HG03280 (cell line): ENCODE results near the gene LRRC3.
"Not testable (repeated sequence)": the region's sequence is repeated elsewhere in the genome, so short reads cannot be mapped to it uniquely, and the experiment has no call there.

Experiments
- ATAC-seq: cut with Tn5 transposase; IDR thresholded peaks from one replicate; pipeline ENCODE4 v1.9.1; 2021; ENCODE audit warnings: mild to moderate bottlenecking, moderate library complexity; ENCODE audit not compliant: unreplicated experiment

Gene LRRC3

DNA sequence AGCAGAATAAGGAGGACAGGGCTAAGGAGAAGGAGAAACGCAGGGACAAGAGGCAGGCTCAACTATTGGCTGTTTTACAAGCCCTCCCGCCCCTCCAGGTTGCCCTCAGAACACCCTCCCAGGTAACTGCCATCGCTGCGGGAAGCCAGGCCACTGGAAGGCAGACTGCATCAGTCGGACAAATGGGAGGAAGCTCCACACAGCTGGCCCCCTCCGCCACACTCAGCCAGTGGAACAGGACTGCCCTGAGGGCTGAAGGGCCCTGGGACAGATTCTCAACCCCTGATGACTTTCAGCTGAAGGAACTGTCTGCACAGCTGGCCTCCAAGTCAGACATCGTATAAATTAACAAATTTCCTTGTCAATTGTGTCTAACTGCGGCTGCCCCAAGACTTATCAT, 21.8 kb downstream of the LRRC3 start:
- no peak for ATAC-seq

- no peak for ATAC-seq
Observed at GRCh38 chr21:44477712-44478111, 22.4 kb downstream of the LRRC3 start.

DNA sequence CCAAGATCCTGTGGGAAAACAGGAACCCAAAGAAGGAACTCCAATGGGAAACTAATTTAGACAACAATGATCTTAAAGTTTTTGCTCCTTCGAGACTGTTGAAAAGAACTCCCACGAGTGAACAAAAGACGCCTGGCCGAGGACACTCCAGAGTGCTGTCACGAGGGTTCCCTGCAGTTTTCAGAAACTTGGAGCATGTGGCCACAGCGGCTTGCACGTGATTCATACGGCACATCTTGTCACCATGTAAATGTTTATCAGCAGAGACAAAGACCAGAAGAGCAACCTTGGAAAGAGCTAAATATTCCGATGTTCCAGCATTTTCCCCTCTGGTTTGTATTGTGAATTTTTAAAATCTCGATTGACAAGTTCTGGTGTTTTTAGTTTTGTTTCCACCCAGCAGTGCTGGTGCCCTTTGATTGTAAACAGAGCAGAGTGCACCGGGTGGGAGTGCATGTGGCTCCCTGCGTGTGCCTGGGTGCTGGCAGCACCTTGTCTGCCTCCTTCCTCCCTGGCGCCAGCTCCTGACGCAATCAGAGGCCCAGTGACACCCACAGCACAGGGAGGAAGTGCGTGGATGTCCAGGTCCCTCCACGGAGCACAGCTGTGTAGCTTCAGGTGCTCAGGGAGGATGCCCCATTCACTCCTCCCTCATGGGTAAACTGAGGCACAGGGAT, 23.0 kb downstream of the LRRC3 start:
- no peak for ATAC-seq

DNA sequence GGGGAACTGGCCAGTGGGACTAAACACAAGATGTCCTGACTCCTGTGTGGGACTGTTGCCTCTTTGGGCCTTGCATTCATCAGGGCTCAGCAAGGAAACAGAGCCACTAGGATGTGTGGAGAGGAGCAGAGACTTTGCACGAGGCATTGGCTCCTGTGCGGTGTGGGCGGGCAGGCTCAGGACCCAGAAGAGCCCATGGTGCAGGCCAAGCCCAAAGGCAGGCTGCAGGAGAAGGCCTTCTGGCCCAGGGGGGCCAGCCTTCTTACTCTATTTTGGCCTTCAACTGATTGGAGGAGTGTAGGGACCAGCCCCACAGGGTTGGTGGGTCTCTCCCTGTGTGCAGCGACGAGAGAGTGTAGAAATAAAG, 23.5 kb downstream of the LRRC3 start:
- no peak for ATAC-seq

DNA sequence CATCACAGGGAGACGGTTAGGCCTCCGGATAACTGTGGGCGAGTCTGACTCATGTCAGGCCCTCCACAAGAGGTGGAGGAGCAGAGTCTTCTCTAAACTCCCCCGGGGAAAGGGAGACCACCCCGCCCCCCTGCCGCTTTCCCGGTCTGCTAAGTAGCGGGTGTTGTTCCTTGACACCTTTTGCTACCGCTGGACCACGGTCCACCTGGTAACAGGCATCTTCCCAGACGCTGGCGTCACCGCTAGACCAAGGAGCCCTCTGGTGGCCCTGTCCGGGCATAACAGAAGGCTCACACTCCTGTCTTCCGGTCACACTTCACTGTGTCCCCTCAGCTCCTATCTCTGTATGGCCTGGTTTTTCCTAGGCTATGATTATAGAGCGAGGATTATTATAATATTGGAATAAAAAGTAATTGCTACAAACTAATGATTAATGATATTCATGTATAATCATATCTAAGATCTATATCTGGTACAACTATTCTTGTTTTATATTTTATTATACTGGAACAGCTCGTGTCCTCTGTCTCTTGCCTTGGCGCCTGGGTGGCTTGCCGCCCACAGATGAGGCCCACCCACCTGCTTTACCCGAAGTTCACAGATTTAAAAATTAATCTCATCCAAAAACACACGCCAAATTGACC, 24.4 kb downstream of the LRRC3 start:
- ATAC-seq, result not testable (repeated sequence)

DNA sequence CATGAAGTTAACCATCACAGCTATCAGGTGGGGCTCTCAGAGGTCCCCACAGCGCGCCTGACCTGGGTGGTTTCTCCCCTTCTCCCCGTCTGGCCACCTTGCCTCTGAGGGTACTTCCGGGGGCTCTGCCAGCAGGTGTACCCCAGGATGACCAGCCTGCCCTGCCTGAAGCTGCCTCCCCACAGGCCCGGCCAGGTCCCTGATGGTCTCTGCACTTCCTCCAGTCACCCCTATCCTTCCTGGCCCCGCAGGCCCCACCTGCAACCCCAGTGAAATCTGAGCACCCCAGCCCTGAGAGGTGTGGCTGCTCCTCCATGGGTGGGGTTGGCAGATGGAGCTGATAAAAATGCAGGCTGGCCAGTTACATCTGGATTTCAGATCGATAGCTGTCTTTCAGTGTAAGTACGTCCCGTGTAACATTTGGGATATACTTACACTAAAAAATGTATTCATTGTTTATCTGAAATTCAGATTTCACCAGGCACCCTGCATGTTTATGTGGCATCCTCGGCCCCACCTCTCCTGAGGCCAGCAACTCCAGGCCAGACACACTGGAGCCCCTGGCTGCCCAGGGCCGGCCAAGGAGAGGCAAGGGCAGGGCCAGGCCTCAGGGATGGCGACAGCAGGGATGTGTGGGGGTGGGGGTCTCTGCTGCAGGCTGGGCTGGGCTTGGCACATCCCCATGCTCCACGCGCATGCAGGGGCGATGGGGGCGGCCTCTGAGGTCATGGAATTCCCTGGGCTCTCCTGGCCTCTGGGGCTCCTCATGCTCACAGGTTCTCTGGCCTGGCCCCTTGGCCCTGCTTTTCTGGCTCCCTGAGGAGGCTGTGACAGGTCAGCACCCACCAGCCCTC, 25.1 kb downstream of the LRRC3 start:
- no peak for ATAC-seq

DNA sequence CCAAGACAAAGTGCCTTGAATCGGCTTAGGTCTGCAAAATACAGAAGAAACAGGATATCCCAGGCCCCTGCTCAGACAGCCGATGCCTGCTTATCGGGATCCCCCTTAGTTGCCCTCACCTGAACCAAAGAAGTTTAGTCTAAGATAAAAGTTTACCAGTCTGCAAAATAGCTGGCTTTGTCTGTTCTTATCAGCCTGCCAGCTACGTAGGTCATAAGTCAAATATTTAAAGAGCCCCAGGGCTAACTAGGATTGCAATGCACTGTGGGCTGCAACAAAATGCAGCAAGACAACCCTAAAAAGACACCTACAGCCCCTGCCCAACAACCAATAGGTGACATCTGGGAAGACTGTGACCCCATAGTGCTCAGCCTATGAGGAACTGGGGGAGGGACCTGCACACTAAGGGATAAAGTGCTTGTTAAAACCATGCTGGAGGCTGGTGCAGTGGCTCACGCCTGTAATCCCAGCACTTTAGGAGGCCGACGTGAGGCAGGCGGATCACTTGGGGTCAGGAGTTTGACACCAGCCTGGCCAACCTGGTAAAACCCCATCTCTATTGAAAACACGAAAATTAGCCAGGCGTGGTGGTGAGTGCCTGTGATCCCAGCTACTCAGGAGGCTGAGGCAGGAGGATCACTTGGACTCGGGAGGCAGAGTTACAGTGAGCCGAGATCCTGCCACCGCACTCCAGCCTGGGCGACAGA, 27.4 kb downstream of the LRRC3 start:
- ATAC-seq, result no peak

GRCh38 chr21:44483288-44484237, 28.3 kb downstream of the LRRC3 start:
- ATAC-seq, result no peak

DNA sequence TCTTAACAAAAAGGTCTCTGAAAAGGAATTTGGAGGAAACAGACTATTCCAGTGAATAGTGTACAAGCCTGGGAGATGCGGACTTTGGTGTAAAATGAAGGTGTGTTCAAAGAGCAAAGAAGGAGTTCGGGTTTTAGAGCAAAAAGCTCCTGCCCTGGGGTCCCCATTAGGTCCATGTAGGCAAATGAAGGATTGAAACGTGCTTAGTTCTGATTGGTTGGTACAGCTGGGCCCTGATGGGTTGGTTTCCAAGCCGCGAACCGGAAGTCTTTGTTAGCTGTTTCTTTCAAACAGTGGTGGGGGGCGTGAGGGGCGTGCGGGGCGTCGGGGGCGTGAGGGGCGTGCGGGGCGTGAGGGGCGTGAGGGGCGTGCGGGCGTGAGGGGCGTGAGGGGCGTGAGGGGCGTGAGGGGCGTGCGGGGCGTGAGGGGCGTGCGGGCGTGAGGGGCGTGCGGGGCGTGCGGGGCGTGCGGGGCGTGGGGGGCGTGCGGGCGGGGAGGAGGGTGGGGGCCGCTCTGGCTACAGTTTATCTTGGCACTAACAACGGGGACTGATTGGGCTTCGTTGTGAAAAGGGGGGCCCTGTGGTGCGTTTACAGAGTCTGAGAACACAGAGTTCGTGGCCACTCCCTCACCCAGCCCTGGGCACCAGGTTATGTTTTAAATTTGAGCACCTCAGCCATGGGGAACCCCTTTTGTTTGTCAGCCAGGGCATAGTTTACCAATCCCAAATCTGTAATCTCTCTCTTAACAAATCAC, 29.4 kb downstream of the LRRC3 start:
- no peak for ATAC-seq

GRCh38 chr21:44485254-44485793, 30.0 kb downstream of the LRRC3 start:
- ATAC-seq, result no peak

GRCh38 chr21:44485796-44486195, 30.5 kb downstream of the LRRC3 start:
- no peak for ATAC-seq

- no peak for ATAC-seq
Observed at GRCh38 chr21:44486302-44486701, 31.0 kb downstream of the LRRC3 start.

GRCh38 chr21:44487831-44488230, 32.5 kb downstream of the LRRC3 start:
- ATAC-seq, result no peak

GRCh38 chr21:44489962-44490361, 34.7 kb downstream of the LRRC3 start:
- no peak for ATAC-seq

DNA sequence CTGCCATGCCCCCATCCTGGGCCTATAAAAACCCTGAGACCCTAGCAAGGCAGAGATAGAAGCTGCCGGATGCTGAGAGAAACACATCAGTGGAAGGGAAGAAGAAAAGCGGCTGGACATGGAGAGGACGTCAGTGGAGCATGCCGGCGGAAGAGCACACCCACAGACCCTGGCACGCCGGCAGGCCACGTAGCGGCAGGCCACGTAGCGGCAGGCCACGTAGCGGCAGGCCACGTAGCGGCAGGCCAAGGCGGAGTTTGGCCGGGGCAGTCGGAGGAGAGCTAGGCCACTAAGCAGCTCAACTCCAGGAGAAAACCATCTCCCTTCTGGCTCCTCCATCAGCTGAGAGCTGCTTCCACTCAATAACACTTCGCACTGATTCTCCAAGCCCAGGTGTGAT, 35.1 kb downstream of the LRRC3 start:
- ATAC-seq, result no peak

GRCh38 chr21:44490816-44491215, 35.5 kb downstream of the LRRC3 start:
- no peak for ATAC-seq

- ATAC-seq, result no peak
Observed at GRCh38 chr21:44492567-44493385, 37.5 kb downstream of the LRRC3 start.

DNA sequence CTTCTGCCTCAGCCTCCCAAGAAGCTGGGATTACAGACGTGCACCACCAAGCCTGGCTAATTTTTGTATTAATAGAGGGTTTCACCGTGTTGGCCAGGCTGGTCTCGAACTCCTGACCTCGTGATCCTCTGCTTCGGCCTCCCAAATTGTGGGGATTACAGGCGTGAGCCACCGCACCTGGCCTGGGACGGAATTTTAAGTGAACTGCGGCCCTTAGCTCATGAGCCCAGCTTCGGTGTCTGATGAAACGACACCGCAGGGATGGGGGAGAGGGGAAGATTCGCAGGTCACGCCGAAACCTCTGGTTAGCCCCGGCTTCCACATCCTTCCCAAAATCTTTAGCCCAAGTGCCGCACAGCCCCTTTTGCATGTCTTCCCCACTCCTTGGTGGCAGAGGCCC, 39.1 kb downstream of the LRRC3 start:
- no peak for ATAC-seq
